22Rv1 (cell line): ENCODE results near the gene MEI4.

Experiments
- CTCF ChIP-seq: fragments of 450-650 bp; IDR thresholded peaks from 2 replicates; pipeline ENCODE4 v1.5.1; 2017; ENCODE audit warnings: mild to moderate bottlenecking
- ZFX ChIP-seq: fragments of 450-650 bp; IDR thresholded peaks from 2 replicates; pipeline ENCODE4 v1.6.1; 2017; ENCODE audit warnings: antibody characterized with exemption, borderline replicate concordance

GRCh38 chr6:77764364-77764763 is 111.5 kb downstream of the MEI4 start:
- TF ChIP-seq CTCF (no peak), ZFX (no peak)
